Activated CD4-positive, alpha-beta T cell treated with anti-CD3 and anti-CD28 coated beads, Interleukin-2, amount 10 ng/mL, durations not matched to agents 24 days and 14 days (primary cell): ENCODE data around the gene CD59. TPM values are rescaled to one million over a fixed set of nuclear protein-coding genes. Genes with fewer than 3 reads are reported as not detected.
A peak's percentile ranks its signal among the peaks of the same experiment; 100 is the strongest.
"Not testable (repeated sequence)": the region's sequence is repeated elsewhere in the genome, so short reads cannot be mapped to it uniquely, and the experiment has no call there.

ENCODE experiments used
- DNase-seq: peaks from one replicate; pipeline ENCODE4 v3.0.0; 2022
- H3K27ac Mint-ChIP-seq: one replicate; pipeline ENCODE4 v1.8.0; 2022; ENCODE audit warnings: mild to moderate bottlenecking, mixed read lengths
- H3K27me3 Mint-ChIP-seq: one replicate; pipeline ENCODE4 v1.8.0; 2022; ENCODE audit warnings: mixed read lengths
- H3K36me3 Mint-ChIP-seq: one replicate; pipeline ENCODE4 v1.8.0; 2022; ENCODE audit warnings: low read depth, mild to moderate bottlenecking, mixed read lengths
- H3K4me1 Mint-ChIP-seq: one replicate; pipeline ENCODE4 v1.8.0; 2021; ENCODE audit warnings: mixed read lengths
- H3K4me3 Mint-ChIP-seq: one replicate; pipeline ENCODE4 v1.8.0; 2022; ENCODE audit warnings: mild to moderate bottlenecking, moderate library complexity, mixed read lengths
- H3K9me3 Mint-ChIP-seq: one replicate; pipeline ENCODE4 v1.8.0; 2021; ENCODE audit warnings: mixed read lengths
- intact Hi-C: fragments of 100-400 bp; cut with micrococcal nuclease; formaldehyde crosslinking; loops from one replicate; pipeline ENCODE4 v1.15.1; 2023
- total RNA-seq: library from RNA; stranded (reverse); gene quantifications from 2 replicates; pipeline ENCODE4 v1.2.3, GENCODE V29; 2022

The CD59 gene
- total RNA-seq, 1 donor from 2014 or later = 94.1 TPM

DNA sequence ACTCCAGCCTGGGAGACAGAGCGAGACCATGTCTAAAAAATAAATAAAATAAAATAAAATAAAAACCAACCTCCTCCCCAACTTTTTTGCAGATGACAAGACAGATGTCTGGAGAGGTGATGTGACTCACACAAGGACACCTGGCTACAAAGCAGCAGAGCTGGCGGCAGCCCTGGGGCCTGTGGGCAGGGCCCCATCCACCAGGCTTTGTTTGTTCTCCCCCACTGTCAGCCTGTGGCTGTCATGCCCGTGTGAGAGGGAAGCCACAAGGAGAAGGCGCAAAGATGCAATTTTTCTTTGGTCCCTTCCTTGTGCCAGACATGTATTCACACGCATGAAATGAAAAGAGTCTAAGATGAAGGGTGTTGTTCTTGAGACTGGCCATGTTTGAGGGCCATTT, 16.6 kb downstream of the CD59 start:
- no peak for DNase-seq
- peaks cover 39% of the 10 kb centered on the region for H3K4me1 Mint-ChIP-seq
- no peak overlapping the region for H3K27ac Mint-ChIP-seq
- H3K27me3 Mint-ChIP-seq = no peaks in the 10 kb centered on the region
- no peaks in the 10 kb centered on the region for H3K9me3 Mint-ChIP-seq
- no peak overlapping the region for H3K4me3 Mint-ChIP-seq
- intact Hi-C loops = no loop called here
- peaks cover 37% of the 10 kb centered on the region for H3K36me3 Mint-ChIP-seq

DNA sequence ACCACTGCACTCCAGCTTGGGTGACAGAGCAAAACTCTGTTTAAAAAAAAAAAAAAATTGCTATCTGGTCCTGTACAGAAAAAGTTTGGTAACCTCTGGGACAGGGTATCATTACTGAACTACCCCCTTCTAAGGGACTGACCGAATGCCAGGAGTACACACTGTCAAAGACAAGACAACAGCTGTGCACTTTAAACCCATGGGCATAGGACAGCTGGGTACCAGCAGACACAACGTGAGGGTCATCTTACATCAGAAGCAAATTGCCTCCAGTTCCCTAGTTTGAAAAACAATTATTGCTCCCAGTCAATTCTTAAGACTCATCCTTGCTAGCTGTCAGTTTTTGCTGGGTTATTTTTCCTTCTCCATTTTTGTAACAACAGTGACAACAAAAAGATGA, 17.8 kb downstream of the CD59 start:
- DNase-seq = no peak
- Mint-ChIP-seq H3K27ac (no peak overlapping the region), H3K4me3 (no peak overlapping the region), H3K27me3 (no peaks in the 10 kb centered on the region), H3K9me3 (no peaks in the 10 kb centered on the region), H3K36me3 (peaks cover 40% of the 10 kb centered on the region), H3K4me1 (peaks cover 27% of the 10 kb centered on the region)
- intact Hi-C loops = no loop called here

DNA sequence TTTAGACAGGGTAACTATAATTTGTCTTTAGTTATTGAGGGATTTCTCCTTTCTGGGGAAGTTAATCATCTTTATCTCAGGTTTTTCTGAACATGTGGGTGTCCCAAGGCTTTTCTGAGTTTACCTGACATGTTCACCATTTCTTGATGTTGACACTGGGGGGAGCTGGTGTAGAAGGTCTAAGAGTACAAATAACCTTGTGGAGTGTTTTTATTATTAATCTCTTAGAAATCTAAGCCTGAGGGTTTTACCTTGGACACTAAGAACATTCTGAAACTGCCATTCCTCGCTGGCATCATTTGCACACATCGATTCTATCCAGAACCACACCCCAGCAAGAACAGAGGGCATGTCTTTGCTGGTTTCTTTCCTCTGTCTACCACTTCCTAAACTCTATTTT, 20.0 kb downstream of the CD59 start:
- intact Hi-C loops = loop anchor here (1.0 kb wide), 2 partner anchors 26 to 113 kb away; no protein-coding TSS in a partner anchor
- no peaks in the 10 kb centered on the region for H3K27me3 Mint-ChIP-seq
- no peak overlapping the region for H3K27ac Mint-ChIP-seq
- H3K9me3 Mint-ChIP-seq = no peaks in the 10 kb centered on the region
- H3K36me3 Mint-ChIP-seq = peaks cover 35% of the 10 kb centered on the region
- peaks cover 6% of the 10 kb centered on the region for H3K4me1 Mint-ChIP-seq
- H3K4me3 Mint-ChIP-seq = no peak overlapping the region
- no peak for DNase-seq

DNA sequence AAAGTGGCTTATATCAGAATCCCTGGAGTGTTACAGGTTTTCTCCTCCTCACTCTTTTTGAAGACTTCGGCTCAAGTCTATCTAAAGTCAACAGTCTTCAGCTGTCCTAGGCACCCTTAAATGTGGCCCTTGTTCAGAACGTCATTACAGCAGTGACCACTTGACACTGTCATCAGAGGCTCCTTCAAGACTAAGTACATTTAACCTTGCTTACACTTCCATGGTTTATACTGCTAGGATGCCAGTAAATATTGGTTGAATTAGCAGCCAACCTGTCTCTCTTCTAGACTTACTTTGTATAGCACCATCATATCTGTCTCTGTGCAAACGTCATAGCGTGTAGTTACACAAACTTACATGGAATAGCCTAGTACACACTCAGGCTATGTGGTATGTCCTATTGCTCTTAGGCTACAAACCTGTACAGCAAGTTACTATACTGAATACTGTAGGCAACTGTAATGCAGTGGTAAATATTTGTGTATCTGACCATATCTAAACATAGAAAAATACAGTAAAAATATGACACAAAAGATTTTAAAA, 22.3 kb downstream of the CD59 start:
- intact Hi-C loops = no loop called here
- Mint-ChIP-seq H3K27ac (no peak overlapping the region), H3K9me3 (no peaks in the 10 kb centered on the region), H3K4me3 (no peak overlapping the region), H3K36me3 (peaks cover 36% of the 10 kb centered on the region), H3K27me3 (no peaks in the 10 kb centered on the region), H3K4me1 (no peaks in the 10 kb centered on the region)
- DNase-seq = no peak

DNA sequence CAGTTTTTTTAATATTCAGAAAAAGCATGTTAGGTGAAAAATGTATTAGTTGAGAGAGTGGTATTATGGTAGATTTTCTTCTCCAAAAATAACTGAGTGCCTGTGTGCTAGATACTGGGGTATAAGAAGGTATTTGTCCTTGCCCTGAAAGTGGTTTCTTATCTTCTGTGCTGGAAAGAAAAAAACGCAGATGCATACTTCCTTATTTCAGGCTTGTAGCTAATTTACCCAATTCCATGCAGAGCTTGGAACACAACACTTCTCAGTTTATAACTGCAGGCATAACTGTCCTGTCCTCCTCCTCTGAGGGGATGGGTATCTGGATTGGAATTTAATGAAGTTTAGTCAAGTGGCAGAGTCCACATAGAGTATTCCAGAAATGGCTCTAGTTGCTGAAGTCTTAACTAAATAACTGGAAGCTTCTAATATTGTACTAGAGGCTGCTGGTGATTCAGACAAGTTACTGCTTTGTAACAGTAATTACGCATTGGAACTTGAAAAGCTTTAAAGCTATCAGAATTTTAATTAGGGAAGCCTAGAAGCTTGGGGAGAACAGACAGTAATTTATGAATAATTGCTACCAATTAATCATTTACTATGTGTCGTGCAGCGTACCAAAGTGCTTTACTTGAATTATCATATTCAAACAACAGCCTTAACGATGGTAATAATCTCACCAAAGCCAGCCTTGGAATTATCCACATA, 22.9 kb downstream of the CD59 start:
- intact Hi-C loops = no loop called here
- Mint-ChIP-seq H3K36me3 (peaks cover 36% of the 10 kb centered on the region), H3K9me3 (no peaks in the 10 kb centered on the region), H3K4me3 (no peak overlapping the region), H3K27me3 (no peaks in the 10 kb centered on the region), H3K4me1 (peaks cover 3% of the 10 kb centered on the region), H3K27ac (no peak overlapping the region)
- no peak for DNase-seq

DNA sequence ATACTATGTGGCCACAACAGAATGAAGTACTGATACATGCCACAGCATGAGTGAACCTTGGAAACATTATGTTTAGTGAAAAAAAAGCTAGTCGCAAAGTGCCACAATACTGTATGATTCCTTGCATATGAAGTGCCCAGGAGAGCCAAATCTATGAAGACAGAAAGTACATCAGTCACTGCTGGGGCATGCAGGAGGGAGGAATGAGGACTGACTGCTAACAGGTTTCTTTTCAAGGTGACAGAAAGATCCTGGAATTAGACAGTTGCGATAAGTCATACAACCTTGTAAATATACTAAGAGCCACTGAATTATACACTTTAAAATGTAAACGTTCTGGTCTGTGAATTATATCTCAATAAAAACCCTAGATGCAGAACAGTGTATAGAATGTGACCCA, 23.8 kb downstream of the CD59 start:
- H3K27me3 Mint-ChIP-seq = no peaks in the 10 kb centered on the region
- intact Hi-C loops = no loop called here
- no peak overlapping the region for H3K4me3 Mint-ChIP-seq
- H3K4me1 Mint-ChIP-seq = peaks cover 3% of the 10 kb centered on the region
- no peaks in the 10 kb centered on the region for H3K9me3 Mint-ChIP-seq
- no peak overlapping the region for H3K27ac Mint-ChIP-seq
- peaks cover 38% of the 10 kb centered on the region for H3K36me3 Mint-ChIP-seq
- DNase-seq = no peak

DNA sequence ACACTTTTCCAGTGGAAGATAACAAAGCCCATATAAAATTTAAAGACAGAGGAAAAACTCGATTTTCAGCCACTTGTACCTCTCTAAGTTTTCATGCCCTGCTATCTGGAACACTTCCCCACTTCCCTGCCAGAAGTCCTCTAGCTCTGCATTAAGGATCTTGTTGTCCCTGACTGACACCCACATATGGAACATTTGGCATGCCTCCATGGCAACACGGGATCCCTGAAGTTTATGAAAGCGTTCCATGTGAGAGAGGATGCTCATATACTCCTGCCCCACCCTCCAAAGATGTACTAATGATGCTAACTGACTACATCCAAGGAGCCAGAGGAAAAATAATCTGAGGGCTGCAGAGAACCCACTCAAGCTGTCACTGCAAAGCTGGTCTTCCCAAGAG, 26.8 kb downstream of the CD59 start:
- Mint-ChIP-seq H3K4me1 (peaks cover 15% of the 10 kb centered on the region), H3K4me3 (no peak overlapping the region), H3K27me3 (no peaks in the 10 kb centered on the region), H3K27ac (no peak overlapping the region), H3K36me3 (peaks cover 37% of the 10 kb centered on the region), H3K9me3 (no peaks in the 10 kb centered on the region)
- no peak for DNase-seq
- intact Hi-C loops = no loop called here

DNA sequence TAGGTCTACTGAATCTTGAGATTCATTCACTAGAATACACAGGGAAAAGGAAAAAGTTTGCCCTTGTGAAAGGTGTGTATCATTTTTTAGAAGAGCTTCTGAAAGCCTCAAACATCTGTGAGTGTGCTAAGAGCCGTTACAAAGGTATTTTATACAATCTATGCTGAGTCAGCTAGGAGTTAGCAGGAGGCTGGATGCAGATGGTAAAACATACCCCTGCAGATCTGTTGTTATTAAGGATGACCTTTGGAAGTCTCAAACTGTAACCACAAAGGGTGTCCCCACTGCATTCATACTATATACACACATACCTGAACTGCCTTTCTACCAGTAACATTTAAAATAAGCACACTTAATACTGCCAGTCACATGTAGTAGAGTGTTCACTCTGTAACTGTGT, 27.2 kb downstream of the CD59 start:
- H3K27ac Mint-ChIP-seq = no peak overlapping the region
- peaks cover 15% of the 10 kb centered on the region for H3K4me1 Mint-ChIP-seq
- no peak overlapping the region for H3K4me3 Mint-ChIP-seq
- H3K9me3 Mint-ChIP-seq = no peaks in the 10 kb centered on the region
- no peaks in the 10 kb centered on the region for H3K27me3 Mint-ChIP-seq
- peaks cover 34% of the 10 kb centered on the region for H3K36me3 Mint-ChIP-seq
- intact Hi-C loops = no loop called here
- no peak for DNase-seq

DNA sequence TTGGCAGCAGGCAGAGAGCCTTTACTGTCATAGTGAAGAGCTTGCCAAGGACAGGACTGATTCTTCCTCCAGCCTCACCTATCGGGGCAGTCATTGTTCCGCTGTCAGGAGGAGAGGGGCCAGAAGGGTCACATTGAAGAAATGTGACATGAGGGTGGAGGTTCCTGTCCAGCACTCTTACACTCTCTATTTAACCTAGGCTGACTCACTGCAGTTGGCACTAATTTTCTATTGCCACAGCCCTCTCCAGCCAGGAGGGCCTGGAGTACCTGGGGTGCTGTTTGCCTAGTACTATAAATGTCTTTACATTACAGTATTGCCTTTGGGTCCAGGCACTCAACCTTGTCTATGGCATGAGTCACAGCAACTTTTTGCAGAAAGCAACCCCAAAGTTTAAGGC, 28.4 kb downstream of the CD59 start:
- H3K9me3 Mint-ChIP-seq, H3K27me3 Mint-ChIP-seq, DNase-seq, intact Hi-C loops, H3K4me3 Mint-ChIP-seq, H3K27ac Mint-ChIP-seq: not testable (repeated sequence)
- Mint-ChIP-seq H3K36me3 (peaks cover 34% of the 10 kb centered on the region), H3K4me1 (peaks cover 15% of the 10 kb centered on the region)

DNA sequence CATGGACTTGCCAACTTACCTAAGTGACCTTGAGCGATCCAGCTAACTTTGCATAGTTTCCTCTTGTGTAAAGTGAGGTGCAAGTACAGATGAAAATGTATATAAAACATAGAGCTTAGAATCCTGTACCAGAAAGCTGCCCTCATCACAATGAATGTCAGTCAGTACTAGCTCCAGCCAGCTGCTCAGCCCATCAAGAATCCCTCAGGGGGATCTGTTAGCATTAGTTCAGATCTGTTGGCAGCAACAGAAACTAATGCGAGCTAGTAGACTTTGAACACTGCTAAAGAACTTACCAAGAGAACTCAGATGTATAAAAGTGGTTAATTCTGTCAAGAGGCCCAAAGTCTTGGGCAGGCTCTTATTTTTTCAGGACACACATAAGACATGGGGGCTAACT, 29.3 kb downstream of the CD59 start:
- Mint-ChIP-seq H3K9me3 (no peaks in the 10 kb centered on the region), H3K36me3 (peaks cover 30% of the 10 kb centered on the region), H3K27me3 (no peaks in the 10 kb centered on the region), H3K4me3 (no peak overlapping the region), H3K4me1 (peaks cover 15% of the 10 kb centered on the region), H3K27ac (no peak overlapping the region)
- intact Hi-C loops = no loop called here
- DNase-seq = no peak

DNA sequence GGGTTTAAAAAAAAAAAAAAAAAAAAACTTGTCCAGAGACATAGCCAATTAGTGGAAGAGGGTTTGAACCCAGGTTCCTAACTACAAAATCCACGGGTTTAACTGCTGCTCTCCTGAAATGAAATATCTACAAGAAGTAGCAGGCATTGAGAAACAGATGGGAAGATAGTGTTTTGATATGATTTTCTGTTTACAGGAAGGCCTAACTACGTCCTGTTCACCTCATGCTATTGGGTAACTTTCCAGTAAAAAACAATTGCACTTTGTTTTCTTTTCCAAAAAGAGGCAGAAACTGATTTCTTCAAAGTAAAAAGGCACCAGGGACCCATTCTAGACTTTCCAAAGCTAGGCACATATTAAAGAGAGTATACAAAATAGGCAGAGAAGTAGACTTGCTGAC, 29.7 kb downstream of the CD59 start:
- Mint-ChIP-seq H3K4me1 (peaks cover 16% of the 10 kb centered on the region), H3K27me3 (no peaks in the 10 kb centered on the region), H3K36me3 (peaks cover 30% of the 10 kb centered on the region), H3K4me3 (peak overlapping the region; percentile 12), H3K9me3 (no peaks in the 10 kb centered on the region), H3K27ac (no peak overlapping the region)
- no peak for DNase-seq
- intact Hi-C loops = no loop called here

DNA sequence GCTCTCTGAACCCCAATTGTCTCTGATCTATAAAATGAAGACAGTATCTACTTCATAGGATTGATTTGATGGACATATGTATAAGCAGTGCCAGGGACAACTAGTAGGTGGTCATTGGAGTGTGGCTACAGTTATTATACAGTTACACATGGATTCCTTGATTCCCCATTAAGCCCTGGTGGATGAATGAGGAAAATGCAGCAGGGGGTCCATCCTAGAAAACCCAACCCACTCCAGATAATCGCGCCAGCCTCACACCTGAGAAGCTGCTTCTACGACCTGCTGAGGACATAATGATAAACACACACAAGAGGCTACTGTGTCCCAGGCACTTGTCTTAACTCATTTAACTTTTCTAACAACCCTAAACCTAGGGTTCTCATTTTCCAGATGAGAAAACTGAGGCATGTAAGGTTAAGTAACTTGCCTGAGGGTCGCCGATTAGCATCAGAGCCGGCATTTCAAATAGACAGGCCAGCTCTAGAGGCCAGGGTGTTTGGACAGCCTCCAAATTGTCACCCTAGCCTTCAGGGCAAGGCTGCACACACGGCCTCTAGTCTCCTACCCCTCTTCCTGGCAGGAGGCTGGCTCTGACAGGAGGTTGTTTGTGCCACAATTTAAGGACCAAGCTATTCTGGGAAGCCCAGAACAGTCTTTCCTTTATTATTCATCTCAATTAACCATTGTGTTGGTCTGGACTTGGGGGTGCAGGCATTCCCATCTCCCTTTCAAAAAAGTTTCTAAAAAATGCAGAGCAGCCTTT, 31.8 kb downstream of the CD59 start:
- H3K9me3 Mint-ChIP-seq = no peaks in the 10 kb centered on the region
- H3K27ac Mint-ChIP-seq = no peak overlapping the region
- H3K4me3 Mint-ChIP-seq = no peak overlapping the region
- peak; percentile 45 for DNase-seq
- peaks cover 19% of the 10 kb centered on the region for H3K36me3 Mint-ChIP-seq
- H3K4me1 Mint-ChIP-seq = peaks cover 28% of the 10 kb centered on the region
- peaks cover under 1% of the 10 kb centered on the region for H3K27me3 Mint-ChIP-seq
- intact Hi-C loops = no loop called here

DNA sequence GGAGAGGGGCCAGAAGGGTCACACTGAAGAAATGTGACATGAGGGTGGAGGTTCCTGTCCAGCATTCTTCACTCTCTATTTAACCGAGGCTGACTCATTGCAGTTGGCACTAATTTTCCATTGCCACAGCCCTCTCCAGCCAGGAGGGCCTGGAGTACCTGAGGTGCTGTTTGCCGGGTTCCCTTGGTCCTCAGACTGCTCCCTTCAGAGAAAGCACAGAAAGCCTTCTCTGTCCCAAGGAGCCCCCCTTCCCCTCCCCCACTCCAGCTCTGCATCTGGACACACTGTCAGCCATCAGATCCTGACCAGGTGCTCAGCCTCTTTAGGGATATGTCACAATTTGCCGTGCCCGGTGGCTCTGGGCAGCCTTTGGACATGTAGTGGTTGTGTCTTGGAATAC, 32.4 kb downstream of the CD59 start:
- no peak for DNase-seq
- intact Hi-C loops = no loop called here

DNA sequence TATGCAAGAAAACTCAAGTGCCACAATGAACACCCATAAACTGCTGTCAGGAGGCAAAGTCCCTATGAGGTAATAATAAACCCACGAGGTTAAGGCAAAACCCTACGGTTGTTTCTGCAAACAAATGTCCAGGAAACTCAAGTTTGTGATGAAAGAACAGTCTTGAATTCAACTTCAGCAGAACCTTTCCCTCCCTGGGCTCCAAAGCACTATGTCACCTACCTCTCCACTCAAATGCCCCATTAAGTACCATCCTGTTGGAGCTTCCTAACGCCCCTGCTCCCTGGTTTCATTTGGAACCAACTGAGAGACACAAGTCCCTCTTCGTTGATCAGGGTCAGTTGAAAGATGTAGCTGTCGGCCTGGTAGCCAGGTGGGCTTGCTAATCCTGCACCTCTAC, 33.0 kb downstream of the CD59 start:
- peaks cover 5% of the 10 kb centered on the region for H3K27me3 Mint-ChIP-seq
- H3K27ac Mint-ChIP-seq = no peak overlapping the region
- H3K4me3 Mint-ChIP-seq = no peak overlapping the region
- H3K36me3 Mint-ChIP-seq = peaks cover 8% of the 10 kb centered on the region
- no peaks in the 10 kb centered on the region for H3K9me3 Mint-ChIP-seq
- no peak for DNase-seq
- intact Hi-C loops = no loop called here
- peaks cover 25% of the 10 kb centered on the region for H3K4me1 Mint-ChIP-seq

More for the DNA sequence above, 32.4 kb downstream of the CD59 start:
- Mint-ChIP-seq H3K27me3 (peaks cover 3% of the 10 kb centered on the region), H3K4me3 (no peak overlapping the region), H3K27ac (no peak overlapping the region), H3K36me3 (peaks cover 13% of the 10 kb centered on the region), H3K9me3 (no peaks in the 10 kb centered on the region), H3K4me1 (peaks cover 27% of the 10 kb centered on the region)
